Measurements from ENCODE around the gene FAM131A.

GRCh38 chr3:184300378-184300720 lies 37.1 kb upstream of the FAM131A start:
- TF ChIP-seq CTCF (IDR thresholded peaks at IDR 0.05) (no peak), POLR2A (IDR thresholded peaks at IDR 0.05) (no peak), POLR2AphosphoS5 (IDR thresholded peaks at IDR 0.05) (no peak)

All from upper lobe of left lung (tissue), 4 donors.